Fibroblast of skin of scalp (primary cell): ENCODE results near the gene RUNX1.

ENCODE experiments used
- DNase-seq: peaks from one replicate; pipeline ENCODE4 v3.0.0-alpha.2; 2013

The RUNX1 gene

DNA sequence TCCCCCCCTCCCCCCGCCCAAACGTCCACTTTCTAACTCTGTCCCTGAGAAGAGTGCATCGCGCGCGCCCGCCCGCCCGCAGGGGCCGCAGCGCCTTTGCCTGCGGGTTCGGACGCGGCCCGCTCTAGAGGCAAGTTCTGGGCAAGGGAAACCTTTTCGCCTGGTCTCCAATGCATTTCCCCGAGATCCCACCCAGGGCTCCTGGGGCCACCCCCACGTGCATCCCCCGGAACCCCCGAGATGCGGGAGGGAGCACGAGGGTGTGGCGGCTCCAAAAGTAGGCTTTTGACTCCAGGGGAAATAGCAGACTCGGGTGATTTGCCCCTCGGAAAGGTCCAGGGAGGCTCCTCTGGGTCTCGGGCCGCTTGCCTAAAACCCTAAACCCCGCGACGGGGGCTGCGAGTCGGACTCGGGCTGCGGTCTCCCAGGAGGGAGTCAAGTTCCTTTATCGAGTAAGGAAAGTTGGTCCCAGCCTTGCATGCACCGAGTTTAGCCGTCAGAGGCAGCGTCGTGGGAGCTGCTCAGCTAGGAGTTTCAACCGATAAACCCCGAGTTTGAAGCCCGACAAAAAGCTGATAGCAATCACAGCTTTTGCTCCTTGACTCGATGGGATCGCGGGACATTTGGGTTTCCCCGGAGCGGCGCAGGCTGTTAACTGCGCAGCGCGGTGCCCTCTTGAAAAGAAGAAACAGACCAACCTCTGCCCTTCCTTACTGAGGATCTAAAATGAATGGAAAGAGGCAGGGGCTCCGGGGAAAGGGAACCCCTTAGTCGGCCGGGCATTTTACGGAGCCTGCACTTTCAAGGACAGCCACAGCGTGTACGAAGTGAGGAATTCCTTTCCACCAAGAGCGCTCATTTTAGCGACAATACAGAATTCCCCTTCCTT lies 158.1 kb downstream of the RUNX1 start:
- peak; percentile 66 for DNase-seq

DNA sequence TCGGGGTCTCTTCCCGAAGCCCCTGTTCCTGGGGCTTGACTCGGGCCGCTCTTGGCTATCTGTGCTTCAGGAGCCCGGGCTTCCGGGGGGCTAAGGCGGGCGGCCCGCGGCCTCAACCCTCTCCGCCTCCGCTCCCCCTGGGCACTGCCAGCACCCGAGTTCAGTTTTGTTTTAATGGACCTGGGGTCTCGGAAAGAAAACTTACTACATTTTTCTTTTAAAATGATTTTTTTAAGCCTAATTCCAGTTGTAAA lies 158.7 kb downstream of the RUNX1 start:
- no peak for DNase-seq

DNA sequence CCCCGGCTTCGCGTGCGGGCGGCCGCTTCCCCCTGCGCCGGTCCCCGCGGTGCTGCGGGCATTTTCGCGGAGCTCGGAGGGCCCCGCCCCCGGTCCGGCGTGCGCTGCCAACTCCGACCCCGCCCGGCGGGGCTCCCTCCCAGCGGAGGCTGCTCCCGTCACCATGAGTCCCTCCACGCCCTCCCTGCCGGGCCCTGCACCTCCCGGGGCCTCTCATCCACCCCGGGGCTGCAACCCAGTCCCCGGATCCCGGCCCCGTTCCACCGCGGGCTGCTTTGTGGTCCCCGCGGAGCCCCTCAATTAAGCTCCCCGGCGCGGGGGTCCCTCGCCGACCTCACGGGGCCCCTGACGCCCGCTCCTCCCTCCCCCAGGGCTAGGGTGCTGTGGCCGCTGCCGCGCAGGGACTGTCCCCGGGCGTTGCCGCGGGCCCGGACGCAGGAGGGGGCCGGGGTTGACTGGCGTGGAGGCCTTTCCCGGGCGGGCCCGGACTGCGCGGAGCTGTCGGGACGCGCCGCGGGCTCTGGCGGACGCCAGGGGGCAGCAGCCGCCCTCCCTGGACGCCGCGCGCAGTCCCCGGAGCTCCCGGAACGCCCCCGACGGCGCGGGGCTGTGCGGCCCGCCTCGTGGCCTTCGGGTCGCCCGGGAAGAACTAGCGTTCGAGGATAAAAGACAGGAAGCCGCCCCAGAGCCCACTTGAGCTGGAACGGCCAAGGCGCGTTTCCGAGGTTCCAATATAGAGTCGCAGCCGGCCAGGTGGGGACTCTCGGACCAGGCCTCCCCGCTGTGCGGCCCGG lies 159.2 kb downstream of the RUNX1 start:
- peak; percentile 90 for DNase-seq

DNA sequence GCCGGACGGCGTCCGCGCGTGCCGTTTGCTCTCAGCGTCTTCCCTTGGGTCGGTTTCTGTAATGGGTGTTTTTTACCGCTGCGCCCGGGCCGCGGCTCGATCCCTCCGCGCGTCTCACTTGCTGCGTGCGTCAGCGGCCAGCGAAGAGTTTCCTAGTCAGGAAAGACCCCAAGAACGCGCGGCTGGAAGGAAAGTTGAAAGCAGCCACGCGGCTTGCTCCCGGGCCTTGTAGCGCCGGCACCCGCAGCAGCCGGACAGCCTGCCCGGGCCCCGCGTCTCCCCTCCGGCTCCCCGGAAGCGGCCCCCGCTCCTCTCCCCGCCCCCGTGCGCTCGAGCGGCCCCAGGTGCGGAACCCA lies 159.8 kb downstream of the RUNX1 start:
- DNase-seq = peak; percentile 82

DNA sequence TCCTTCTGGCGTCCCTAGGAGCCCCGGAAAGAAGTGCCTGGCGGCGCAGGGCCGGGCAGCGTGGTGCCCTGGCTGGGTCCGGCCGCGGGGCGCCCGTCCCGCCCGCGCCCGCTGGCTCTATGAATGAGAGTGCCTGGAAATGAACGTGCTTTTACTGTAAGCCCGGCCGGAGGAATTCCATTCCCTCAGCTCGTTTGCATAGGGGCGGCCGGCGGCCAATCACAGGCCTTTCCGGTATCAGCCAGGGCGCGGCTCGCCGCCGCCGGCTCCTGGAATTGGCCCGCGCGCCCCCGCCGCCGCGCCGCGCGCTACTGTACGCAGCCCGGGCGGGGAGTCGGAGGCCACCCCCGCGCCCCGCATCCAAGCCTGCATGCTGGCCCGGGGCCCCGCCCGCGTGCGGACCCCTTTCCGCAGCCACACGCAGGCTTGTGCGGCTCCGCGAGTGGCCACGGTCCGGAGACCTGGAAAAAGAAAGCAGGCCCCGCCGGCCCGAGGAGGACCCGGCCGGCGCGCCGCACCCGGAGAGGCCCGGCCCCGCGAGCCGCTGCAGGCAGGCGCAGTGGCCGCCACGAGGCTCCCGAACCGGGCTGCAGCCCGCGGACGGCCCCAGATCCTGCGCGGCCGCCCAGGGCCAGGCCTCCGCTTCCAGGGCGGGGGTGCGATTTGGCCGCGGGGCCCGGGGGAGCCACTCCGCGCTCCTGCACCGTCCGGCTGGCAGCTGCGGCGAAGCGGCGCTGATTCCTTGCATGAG lies 160.4 kb downstream of the RUNX1 start:
- peak; percentile 98 for DNase-seq

DNA sequence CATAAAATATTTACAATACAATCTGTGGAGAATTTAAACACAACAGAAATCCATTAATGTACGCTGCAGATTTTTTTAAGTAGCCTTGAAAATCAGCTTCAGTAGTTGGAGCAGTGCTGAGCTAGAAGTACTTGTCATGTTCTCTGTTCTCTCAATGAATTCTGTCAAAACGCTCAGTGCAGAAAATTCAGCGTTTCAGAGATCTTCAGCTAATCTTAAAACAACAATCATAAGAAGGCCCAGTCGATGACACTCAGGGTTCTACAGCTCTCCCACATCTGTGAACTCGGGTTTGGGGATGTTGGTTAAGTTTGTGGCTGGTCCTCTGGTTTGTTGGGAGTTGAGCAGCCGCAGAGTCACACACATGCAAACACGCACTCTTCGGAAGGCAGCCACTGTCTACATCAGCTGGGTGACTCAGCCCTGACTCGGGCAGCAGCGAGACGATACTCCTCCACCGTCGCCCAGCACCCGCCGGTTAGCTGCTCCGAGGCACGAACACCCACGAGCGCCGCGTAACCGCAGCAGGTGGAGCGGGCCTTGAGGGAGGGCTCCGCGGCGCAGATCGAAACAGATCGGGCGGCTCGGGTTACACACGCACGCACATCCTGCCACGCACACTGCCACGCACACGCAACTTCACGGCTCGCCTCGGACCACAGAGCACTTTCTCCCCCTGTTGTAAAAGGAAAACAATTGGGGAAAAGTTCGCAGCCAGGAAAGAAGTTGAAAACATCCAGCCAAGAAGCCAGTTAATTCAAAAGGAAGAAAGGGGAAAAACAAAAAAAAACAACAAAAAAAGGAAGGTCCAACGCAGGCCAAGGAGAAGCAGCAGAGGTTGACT lies 161.2 kb downstream of the RUNX1 start:
- peak; percentile 97 for DNase-seq

DNA sequence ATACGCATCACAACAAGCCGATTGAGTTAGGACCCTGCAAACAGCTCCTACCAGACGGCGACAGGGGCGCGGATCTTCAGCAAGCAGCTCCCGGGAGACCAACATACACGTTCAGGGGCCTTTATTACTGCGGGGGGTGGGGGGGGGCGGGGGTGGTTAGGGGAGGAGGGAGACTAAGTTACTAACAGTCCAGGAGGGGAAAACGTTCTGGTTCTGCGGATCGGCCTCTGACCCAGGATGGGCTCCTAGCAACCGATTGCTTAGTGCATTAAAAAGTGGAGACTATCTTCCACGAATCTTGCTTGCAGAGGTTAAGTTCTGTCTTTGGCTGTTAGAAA lies 162.0 kb downstream of the RUNX1 start:
- DNase-seq = peak; percentile 38

DNA sequence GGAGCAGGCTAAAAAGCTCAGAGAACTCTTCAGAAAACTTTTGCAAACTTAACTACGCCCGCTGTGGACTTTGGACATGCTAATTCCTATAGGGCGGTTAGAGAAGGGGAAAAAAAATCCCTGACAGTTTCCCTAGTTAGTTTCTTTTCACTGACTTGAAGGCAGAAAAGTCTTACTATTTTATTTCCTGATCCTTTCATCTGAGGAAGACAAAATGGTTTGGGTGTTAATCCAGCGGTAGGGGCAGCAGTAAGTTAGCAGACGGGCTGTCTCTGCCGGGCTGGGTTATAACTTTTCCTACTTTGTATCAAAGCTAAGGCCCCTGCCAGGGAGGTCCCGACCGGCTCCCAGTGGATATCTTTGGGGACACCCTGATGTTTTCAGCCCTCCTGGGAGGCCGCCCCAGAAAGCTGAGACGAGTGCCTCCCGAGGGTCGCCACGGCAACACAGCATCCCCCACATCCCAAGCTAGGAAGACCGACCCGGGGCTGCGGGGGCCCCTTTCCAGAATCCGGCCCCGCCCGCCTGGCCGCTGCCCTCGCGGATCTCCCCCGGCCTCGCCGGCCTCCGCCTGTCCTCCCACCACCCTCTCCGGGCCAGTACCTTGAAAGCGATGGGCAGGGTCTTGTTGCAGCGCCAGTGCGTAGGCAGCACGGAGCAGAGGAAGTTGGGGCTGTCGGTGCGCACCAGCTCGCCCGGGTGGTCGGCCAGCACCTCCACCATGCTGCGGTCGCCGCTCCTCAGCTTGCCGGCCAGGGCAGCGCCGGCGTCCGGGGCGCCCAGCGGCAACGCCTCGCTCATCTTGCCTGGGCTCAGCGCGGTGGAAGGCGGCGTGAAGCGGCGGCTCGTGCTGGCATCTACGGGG lies 162.6 kb downstream of the RUNX1 start:
- peak; percentile 35 for DNase-seq

DNA sequence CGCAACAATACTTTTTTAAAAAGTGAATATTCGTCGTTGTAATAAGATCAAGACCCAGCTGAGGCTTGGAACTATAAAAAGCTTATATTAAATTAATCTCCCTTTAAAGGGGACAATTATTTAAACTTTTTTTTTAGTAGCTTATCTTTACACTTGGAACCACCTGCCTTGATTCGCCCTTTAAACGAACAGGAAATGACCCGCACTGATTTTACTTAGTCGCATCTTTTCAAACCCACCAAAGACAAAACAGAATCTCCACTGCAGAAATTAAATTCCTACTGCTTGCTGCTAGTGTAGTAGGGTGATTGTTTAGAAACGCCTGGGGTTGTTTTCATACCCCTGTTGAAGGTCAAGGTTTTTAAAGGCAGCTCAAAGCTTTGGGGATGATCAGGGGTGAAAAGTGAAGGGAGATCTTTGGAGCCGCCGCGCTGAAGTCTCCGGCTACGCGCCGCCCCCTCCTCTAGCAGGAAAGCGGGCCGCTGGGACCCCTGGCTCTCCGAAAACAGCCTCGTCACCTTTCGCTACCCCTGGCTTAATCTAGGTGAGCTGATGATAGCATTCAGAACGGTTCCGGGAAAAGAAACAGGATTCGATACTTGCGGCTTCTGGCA lies 163.4 kb downstream of the RUNX1 start:
- no peak for DNase-seq

DNA sequence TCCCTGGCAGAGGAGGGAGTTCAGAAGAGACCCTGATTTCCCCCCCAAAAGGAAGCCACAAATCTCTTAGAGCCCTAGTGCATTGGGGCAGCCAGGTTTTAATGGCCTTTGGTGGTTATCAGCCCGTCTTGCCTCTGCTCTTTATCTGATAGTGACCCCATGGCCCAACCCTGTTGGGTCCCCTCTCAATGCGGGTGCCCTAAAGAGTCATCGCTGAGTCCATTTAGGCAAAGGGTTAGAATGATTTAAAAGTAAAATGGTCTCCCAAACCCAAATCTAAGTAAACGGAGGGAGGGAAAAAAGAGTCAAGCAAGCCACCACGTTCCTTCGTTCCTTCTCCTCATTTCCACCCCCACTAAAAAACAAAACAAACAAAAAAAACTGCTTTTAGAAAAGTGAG lies 164.0 kb downstream of the RUNX1 start:
- DNase-seq = no peak

DNA sequence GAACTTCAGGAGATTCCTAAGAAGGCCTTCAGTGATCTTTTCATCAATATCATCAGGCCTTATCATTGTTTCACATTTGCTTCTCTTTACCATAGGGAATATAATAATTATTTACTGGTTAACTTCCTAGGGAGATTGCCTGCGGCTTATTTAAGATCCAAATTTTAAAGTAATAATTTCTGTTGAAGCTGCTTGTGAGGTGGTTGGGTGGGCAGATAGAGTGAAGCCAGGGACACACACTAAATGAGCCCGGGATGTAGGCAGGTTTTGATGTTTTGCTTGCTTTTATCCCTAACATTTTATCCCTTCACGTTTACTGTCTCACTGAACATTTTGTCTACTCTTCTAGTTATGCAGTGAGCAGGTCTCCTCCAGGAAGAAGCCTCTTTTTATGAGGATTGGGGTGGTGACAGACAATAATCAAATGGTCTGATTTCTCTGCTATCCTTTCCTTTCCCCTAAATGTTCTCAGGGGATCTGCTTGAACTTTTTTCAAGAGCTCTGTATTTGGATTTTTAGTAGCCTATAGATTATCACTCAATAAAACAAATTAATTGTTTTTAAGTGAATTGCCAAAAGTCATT lies 164.7 kb downstream of the RUNX1 start:
- no peak for DNase-seq

DNA sequence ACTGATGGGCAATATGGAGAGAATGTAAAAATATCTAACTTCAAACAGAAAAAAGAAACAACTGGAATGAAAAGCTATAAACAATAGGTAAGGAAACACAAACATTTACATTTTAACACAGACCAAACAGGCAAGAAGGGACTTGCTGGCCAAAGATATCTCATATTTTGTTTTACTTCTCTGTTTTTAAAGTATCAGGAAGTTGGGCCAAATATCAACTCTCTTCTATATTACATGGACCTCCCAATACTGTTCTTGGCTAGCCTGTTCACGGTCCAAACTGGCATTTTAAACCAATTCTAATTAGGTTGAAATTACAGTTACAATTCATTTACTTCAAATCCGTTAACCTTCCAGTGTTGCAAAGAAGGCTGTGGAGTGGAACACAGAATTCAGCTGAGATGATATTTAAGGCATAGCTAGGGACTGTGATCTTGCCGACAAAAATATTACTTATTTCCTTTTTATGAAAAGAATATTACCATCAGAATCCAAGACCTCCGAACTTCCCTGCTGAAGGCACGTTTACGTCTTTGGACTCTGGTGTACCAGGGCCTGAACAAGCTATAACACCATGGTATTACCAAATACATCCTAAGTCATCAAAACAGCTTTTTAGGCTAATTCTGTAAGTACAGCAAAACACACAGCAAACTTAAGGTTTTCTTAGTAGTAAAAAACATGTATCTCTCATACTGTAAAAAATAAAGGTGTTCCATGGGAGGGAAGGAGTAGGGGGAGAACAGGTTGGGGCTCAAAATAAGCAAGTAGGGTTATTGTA lies 165.4 kb downstream of the RUNX1 start:
- DNase-seq = no peak

DNA sequence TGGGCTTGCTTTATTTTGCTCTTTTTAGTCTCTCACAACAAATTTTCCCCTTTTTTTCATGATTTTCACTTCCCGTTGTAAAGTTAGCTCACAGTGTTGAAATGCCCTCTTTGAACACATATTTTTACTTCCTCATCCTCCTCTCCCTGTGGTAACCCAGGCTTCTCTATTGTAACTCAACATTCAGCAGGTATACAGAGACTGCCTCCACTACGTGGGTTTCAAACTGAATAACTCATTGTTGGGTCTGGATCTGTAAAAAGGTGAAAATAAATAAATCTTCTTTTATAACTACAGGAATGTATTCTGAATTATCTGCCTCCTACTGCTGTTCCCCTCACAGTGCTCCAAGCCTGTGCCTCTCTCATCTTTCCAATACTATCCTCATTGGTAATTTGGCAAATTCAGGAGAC lies 166.4 kb downstream of the RUNX1 start:
- DNase-seq = no peak

DNA sequence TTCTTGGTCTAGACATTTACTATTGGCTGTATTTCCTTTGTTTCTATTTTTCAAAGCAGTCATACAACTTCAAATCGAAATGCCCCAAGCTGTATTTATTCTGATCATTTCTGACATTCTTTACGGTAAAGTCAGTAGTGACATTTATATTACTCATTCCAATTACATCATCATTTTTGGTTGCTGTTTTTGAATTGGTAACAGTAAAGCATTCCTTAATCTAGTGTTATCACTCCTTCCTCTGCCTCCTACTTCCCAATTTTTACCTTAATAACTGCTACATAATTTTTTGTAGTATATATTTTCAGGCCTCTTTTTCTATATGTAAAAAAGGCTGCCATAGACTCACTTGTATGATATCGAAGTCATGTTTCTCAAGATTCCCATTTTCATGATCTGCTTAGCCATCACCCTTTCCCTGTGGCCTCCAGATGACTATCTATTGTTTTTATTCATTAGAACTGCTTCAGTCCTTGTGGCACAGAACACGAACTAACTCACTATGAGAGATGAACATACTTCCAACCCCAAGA lies 167.2 kb downstream of the RUNX1 start:
- peak; percentile 91 for DNase-seq

DNA sequence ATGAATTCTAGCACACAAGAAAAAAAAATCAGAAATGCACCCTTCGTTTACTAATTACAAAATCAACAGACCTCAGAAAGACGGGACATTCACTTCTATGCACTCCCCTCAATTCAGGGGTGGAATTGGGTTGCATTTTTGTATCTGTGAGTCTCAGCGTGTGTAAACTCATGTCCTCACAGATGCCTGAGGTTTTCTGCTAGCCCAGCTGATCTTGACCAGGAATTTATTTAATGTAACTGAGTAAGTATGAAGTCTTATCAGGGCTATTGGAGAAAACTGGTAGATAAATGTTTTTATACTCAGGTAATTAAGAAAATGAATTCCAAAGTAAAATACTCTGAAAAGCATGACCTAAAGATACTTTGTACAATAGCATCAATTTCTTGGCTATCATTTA lies 167.7 kb downstream of the RUNX1 start:
- peak; percentile 87 for DNase-seq

DNA sequence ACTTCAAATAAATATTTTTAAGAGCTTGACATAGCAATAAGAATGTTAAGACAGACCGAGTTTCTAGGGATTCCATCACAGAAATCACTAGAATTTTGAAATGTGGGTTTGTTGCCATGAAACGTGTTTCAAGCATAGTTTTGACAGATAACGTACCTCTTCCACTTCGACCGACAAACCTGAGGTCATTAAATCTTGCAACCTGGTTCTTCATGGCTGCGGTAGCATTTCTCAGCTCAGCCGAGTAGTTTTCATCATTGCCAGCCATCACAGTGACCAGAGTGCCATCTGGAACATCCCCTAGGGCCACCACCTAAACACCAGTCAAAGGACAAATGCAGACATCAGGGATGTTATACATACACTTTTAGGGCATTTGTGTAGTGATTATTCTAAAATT lies 168.7 kb downstream of the RUNX1 start:
- DNase-seq = no peak

DNA sequence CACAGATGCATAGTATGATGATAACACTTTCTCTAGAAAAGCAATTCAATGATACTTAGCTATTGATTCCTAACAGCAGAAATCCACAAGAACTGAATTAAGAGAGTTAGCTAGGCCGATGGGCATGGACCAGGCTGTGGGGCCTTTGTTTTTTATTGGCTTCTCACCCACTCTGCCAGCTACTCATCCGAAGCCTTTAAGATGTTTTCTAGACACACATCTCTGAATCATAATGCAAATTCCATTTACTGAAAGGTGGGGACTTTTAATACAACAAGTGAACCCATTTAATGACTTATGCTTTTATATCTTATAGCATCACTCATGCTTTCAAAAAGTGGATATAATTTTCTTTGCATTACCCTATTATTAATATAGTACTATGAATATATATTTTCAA lies 170.2 kb downstream of the RUNX1 start:
- no peak for DNase-seq

DNA sequence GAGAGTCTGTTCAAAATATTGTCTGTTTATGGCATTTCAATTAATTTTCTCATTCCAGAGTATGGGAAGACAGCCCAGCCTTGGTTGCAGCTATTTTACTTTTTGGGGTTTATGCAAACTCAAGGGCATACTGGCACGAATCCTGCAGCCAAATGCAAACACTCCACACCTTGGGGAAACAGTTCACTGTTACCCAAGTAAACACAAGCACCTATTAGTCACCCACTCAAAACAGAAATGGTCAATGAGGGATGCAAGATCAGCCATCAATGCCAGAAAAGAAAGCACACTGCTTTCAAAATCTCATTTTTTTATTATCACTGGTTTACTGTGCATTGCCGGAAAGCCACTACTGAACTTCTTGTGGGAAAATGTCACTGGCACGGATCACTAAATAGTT lies 170.6 kb downstream of the RUNX1 start:
- DNase-seq = no peak

DNA sequence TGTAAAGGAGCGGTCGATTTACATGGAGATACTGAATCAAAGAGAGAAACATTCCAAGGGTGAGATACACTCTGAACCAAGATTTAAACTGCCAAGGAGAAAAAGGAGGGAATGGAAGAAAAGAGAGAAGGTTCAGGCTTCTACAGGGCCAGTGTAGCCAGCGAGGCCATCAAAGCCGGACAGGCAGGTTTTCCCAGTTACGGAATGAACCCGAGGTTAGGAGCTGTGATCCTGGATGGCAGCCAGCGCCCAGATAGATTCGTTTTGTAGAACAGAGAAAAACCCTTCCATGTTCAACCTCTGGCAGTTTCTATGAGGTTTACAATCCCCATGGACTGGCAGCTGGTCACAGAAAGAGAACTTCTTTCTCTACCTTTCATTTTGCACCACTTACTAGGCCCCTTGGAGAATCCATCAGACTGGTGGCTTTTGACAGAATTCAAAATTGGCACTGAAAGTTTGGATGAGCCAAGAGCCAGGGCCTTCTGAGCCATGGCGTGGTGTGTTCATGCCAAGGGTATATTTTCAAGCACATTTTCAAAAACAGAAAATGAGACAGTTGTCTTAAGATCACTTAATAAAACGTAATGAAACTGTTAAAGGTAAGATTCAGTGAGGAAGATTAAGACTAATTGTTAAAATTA lies 171.5 kb downstream of the RUNX1 start:
- no peak for DNase-seq
